Heart right ventricle (tissue), 16 donors: ENCODE data around the gene KCNMA1. TPM values are rescaled to one million over a fixed set of nuclear protein-coding genes. Genes with fewer than 3 reads are reported as not detected.
A peak's percentile ranks its signal among the peaks of the same experiment; 100 is the strongest.

Experiments used
- ATAC-seq, 8 donors: fragments of 200-7000 bp; cut with Tn5 transposase; one replicate each; pipeline ENCODE4 v1.9.1; 2020; ENCODE audit warnings: mild to moderate bottlenecking in 8 of 8, moderate library complexity in 8 of 8, moderate number of reproducible peaks in 1 of 8
- DNase-seq, 2 donors: peaks; one replicate each; pipeline ENCODE4 v3.0.0-alpha.2; 2020
- H3K27ac ChIP-seq, 10 donors: fragments of 200-600 bp; sonication (generic) in 2 of 10; one replicate each; pipeline versions ENCODE4 v1.5.0 to v1.8.0; 2020 to 2022; ENCODE audit warnings: mild to moderate bottlenecking in 3 of 10
- H3K27me3 ChIP-seq, 7 donors: fragments of 200-600 bp; one replicate each; pipeline ENCODE4 v1.8.0; 2021 to 2022; ENCODE audit warnings: mild to moderate bottlenecking in 2 of 7
- H3K36me3 ChIP-seq, 9 donors: fragments of 200-600 bp; sonication (generic) in 1 of 9; one replicate each; pipeline versions ENCODE4 v1.5.0 to v1.8.0; 2020 to 2022; ENCODE audit warnings: mild to moderate bottlenecking in 2 of 9
- H3K4me1 ChIP-seq, 9 donors: fragments of 200-600 bp; sonication (generic) in 1 of 9; one replicate each; pipeline versions ENCODE4 v1.5.0 to v1.8.0; 2020 to 2022; ENCODE audit warnings: mild to moderate bottlenecking in 4 of 9
- H3K4me3 ChIP-seq, 10 donors: fragments of 200-600 bp; sonication (generic) in 2 of 10; one replicate each; pipeline versions ENCODE4 v1.5.0 to v1.8.0; 2020 to 2022; ENCODE audit warnings: mild to moderate bottlenecking in 7 of 10, moderate library complexity in 2 of 10
- H3K9me3 ChIP-seq, 11 donors: fragments of 200-600 bp in 10 of 11; sonication (generic) in 2 of 11; one replicate each; pipeline versions ENCODE4 v1.5.0 to v1.8.0; 2013 to 2022; ENCODE audit warnings: mild to moderate bottlenecking in 2 of 11, control low read depth in 1 of 11, moderate library complexity in 1 of 11
- CTCF ChIP-seq, 9 donors: fragments of 200-600 bp; sonication (generic) in 2 of 9; IDR thresholded peaks; one replicate each; pipeline versions ENCODE4 v1.5.0 to v1.8.0; 2021 to 2022; ENCODE audit warnings: antibody characterized with exemption in 9 of 9, mild to moderate bottlenecking in 5 of 9, moderate library complexity in 1 of 9
- WGBS, 2 donors: extraction: QIAGEN DNeasy Blood & Tissue Kit; methylation state at CpG; one replicate each; pipeline ENCODE4 v1.1.7; 2013; ENCODE audit warnings: inconsistent platforms in 1 of 2; 5-methylcytosine and 5-hydroxymethylcytosine counted together
- intact Hi-C, 10 donors: fragments of 100-400 bp; cut with DNase I; formaldehyde crosslinking; loops; one replicate each; pipeline versions ENCODE4 v1.11.1 to v1.14.2; 2022
- polyA plus RNA-seq, 2 donors: library from polyadenylated mRNA; stranded (reverse); fragments of 200-250 nt; gene quantifications; one replicate each; pipeline ENCODE4 v1.2.3, GENCODE V29; 2013
- total RNA-seq, 10 donors: library from RNA; stranded (reverse); fragmentation: NEBNext Ultra II Directional in 3 of 10; extraction: Animal tissue kit (Norgen Biotek cat#: 25700) in 3 of 10; gene quantifications; one replicate each; pipeline versions ENCODE4 v1.2.1 to v1.2.4, GENCODE V29; 2021 to 2023
- donor health status: Arrhythmogenic right ventricular cardiomyopathy.
- donor health status: ischemic (EF 13 %, LVEDD 7.1; RV severe dilation, severe dysfunction).
- donor health status: healthy with polysubstance abuse.
- donor health status: DM: no; HTN: yes; CAD: no.
- donor health status: DM: no; HTN: no; CAD: no.
- donor health status: ischemic (EF 25% LVEDD 6.9; RV normal size, moderate dysfunction).
- donor health status: ischemic (EF 25% LVEDD 5.7; RV mildly dilated, moderate dysfunction).
- donor health status: healthy.
- donor health status: DM: yes; HTN: yes; CAD: no.
- donor health status: Ischemic cardiomyopathy.
- donor health status: ischemic (EF 35%, LVEDD 5.7; RV mildly dilated, moderate dysfunction).
- donor health status: nonischemic (EF 11% LVEDD 7.7; RV severe dilation, severe dysfunction).
- donor health status: DM: yes; HTN: yes; CAD: no.
- donor health status: PGD.
- donor health status: ischemic (EF 29% LVEDD 5.4; RV normal size, mild dysfunction).
- donor health status: nonischemic (EF 23%, LVEDD 6.1; RV moderate dilation, normal function).

KCNMA1 gene
- total and polyA plus RNA-seq, 12 donors, result 0.59 to 5.3 (median 1.6) TPM

GRCh38 chr10:77518241-77518909 lies 119.2 kb downstream of the KCNMA1 start:
- Histone ChIP-seq H3K27me3 (peaks cover 0 to 31% (median 4%) of the 10 kb centered on the region in 7 donors), H3K36me3 (no peaks in the 10 kb centered on the region), H3K9me3 (no peaks in the 10 kb centered on the region), H3K4me3 (no peak overlapping the region), H3K27ac (no peak overlapping the region), H3K4me1 (no peaks in the 10 kb centered on the region)
- no peak for ATAC-seq
- no peak for TF ChIP-seq CTCF (IDR thresholded peaks at IDR 0.05)
- intact Hi-C loops, result no loop called here
- no peak for DNase-seq
- WGBS, 2 donors, result 86 to 89% methylated on average over 7 of the region's 7 CpGs

- Histone ChIP-seq H3K27ac (no peak overlapping the region), H3K9me3 (no peaks in the 10 kb centered on the region), H3K4me3 (no peak overlapping the region), H3K36me3 (no peaks in the 10 kb centered on the region), H3K4me1 (no peaks in the 10 kb centered on the region), H3K27me3 (peaks cover 0 to 25% (median 4%) of the 10 kb centered on the region in 7 donors)
- DNase-seq, result no peak
- 86 to 93% methylated on average over 8 of the region's 8 CpGs for WGBS, 2 donors
- intact Hi-C loops, result no loop called here
- no peak for TF ChIP-seq CTCF (IDR thresholded peaks at IDR 0.05)
- ATAC-seq, result no peak
Observed at GRCh38 chr10:77516575-77516974, 121.0 kb downstream of the KCNMA1 start.

GRCh38 chr10:77514870-77515269 lies 122.7 kb downstream of the KCNMA1 start:
- H3K9me3 ChIP-seq, result no peaks in the 10 kb centered on the region
- WGBS, 2 donors, result 87% methylated on average over 4 of the region's 4 CpGs
- H3K4me3 ChIP-seq, result no peak overlapping the region
- H3K27me3 ChIP-seq, result peaks cover 0 to 20% (median 5%) of the 10 kb centered on the region in 7 donors
- ATAC-seq (no peak), DNase-seq (no peak)
- H3K36me3 ChIP-seq, result no peaks in the 10 kb centered on the region
- no peak overlapping the region for H3K27ac ChIP-seq
- TF ChIP-seq CTCF (IDR thresholded peaks at IDR 0.05), result no peak
- intact Hi-C loops, result no loop called here
- no peaks in the 10 kb centered on the region for H3K4me1 ChIP-seq

GRCh38 chr10:77513781-77514331 lies 123.8 kb downstream of the KCNMA1 start:
- H3K27me3 ChIP-seq, result peaks cover 0 to 20% (median 5%) of the 10 kb centered on the region in 7 donors
- no peaks in the 10 kb centered on the region for H3K9me3 ChIP-seq
- TF ChIP-seq CTCF (IDR thresholded peaks at IDR 0.05), result no peak
- H3K27ac ChIP-seq, result no peak overlapping the region
- DNase-seq (peak; percentile 18 to 42), ATAC-seq (peak in 7 of 8 donors; percentile 42 to 94 (median 90))
- H3K36me3 ChIP-seq, result no peaks in the 10 kb centered on the region
- intact Hi-C loops, result no loop called here
- no peaks in the 10 kb centered on the region for H3K4me1 ChIP-seq
- no peak overlapping the region for H3K4me3 ChIP-seq
- WGBS, 2 donors, result 64 to 74% methylated on average over 15 of the region's 15 CpGs
